GM12878 (cell line): ENCODE data around the gene C1orf21. TPM values are rescaled to one million over a fixed set of nuclear protein-coding genes. Genes with fewer than 3 reads are reported as not detected.

Source experiments
- ATAC-seq: fragments of 200-7000 bp; cut with Tn5 transposase; 3 replicates; pipeline ENCODE4 v1.9.1; 2020; ENCODE audit warnings: mild to moderate bottlenecking, moderate library complexity
- BruUV-seq: library from RNA; stranded (reverse); fragments of 400-500 nt; replicated peaks from 2 replicates; lab custom pipeline; 2021; lab: Mats Ljungman, UMichigan
- CTCF ChIA-PET: fragments of 300-600 bp; sonication (Branson Sonifier 250); formaldehyde crosslinking; extraction: SDS; loops from one replicate; lab custom pipeline; 2021; ENCODE audit warnings: inconsistent platforms; lab: Yijun Ruan, JAX
- POLR2A ChIA-PET: fragments of 350-600 bp; formaldehyde crosslinking; extraction: SDS; loops from one replicate; lab custom pipeline; 2021; ENCODE audit warnings: inconsistent platforms; lab: Charles Lee
- RAD21 ChIA-PET: fragments of 300-600 bp; sonication (Branson Sonifier 250); formaldehyde crosslinking; loops from one replicate; lab custom pipeline; 2023; ENCODE audit warnings: antibody characterized with exemption; ENCODE audit not compliant: unreplicated experiment; lab: Charles Lee
- SMC1A ChIA-PET: fragments of 300-600 bp; sonication (Branson Sonifier 250); formaldehyde crosslinking; loops from one replicate; lab custom pipeline; 2023; ENCODE audit not compliant: unreplicated experiment, uncharacterized antibody; lab: Charles Lee
- DNase-seq: peaks from one replicate; pipeline ENCODE4 v3.0.0-alpha.2; 2011; ENCODE audit warnings: low read depth, low spot score
- FAIRE-seq: peaks from 3 replicates; lab custom pipeline; 2011; peaks lifted over from hg19 to GRCh38; lab: Jason Lieb, UNC
- H2AFZ ChIP-seq: 2 replicates; pipeline ENCODE4 v1.6.0; 2011; ENCODE audit warnings: low read depth, low read length, control low read depth; ENCODE audit not compliant: control insufficient read depth
- H3K27ac ChIP-seq: 2 replicates; pipeline ENCODE4 v1.5.1; 2011; ENCODE audit warnings: control low read depth; ENCODE audit not compliant: control insufficient read depth, insufficient read depth
- H3K27me3 ChIP-seq, 2 experiments: replicated peaks in 1 of 2; 2 replicates each; pipeline versions ENCODE4 v1.6.0 to v1.6.1; 2011; ENCODE audit warnings: low read length in 1 of 2; ENCODE audit not compliant: control insufficient read depth in 2 of 2, insufficient read depth in 2 of 2
- H3K36me3 ChIP-seq, 2 experiments: 2 replicates each; pipeline ENCODE4 v1.5.1; 2011; ENCODE audit warnings: low read length in 1 of 2; ENCODE audit not compliant: control insufficient read depth in 2 of 2, insufficient read depth in 2 of 2
- H3K4me1 ChIP-seq: 2 replicates; pipeline ENCODE4 v1.6.1; 2011; ENCODE audit warnings: mild to moderate bottlenecking, low read length, moderate library complexity, mixed read lengths; ENCODE audit not compliant: control insufficient read depth, insufficient read depth
- H3K4me2 ChIP-seq: 2 replicates; pipeline ENCODE4 v1.6.0; 2011; ENCODE audit warnings: control low read depth; ENCODE audit not compliant: control insufficient read depth, insufficient read depth
- H3K4me3 ChIP-seq: fragments of 200-600 bp; sonication (generic); 2 replicates; pipeline ENCODE4 v1.5.1; 2016
- H3K79me2 ChIP-seq: 2 replicates; pipeline ENCODE4 v1.6.0; 2011; ENCODE audit warnings: low read length; ENCODE audit not compliant: control insufficient read depth, insufficient read depth
- H3K9ac ChIP-seq: 2 replicates; pipeline ENCODE4 v1.8.0; 2011; ENCODE audit warnings: low read length, control low read depth, mixed read lengths; ENCODE audit not compliant: control insufficient read depth, insufficient read depth
- H3K9me3 ChIP-seq: replicated peaks from 3 replicates; pipeline ENCODE4 v1.5.1; 2011; ENCODE audit warnings: mild to moderate bottlenecking, low read length; ENCODE audit not compliant: control insufficient read depth, insufficient read depth
- H4K20me1 ChIP-seq: 2 replicates; pipeline ENCODE4 v1.6.0; 2011; ENCODE audit not compliant: control insufficient read depth, insufficient read depth
- BCLAF1 ChIP-seq: fragments of 450-650 bp; IDR thresholded peaks from 2 replicates; pipeline ENCODE4 v1.6.1; 2017; ENCODE audit warnings: antibody characterized with exemption, mild to moderate bottlenecking, moderate library complexity
- E4F1 ChIP-seq: fragments of 450-650 bp; IDR thresholded peaks from 2 replicates; pipeline ENCODE4 v1.6.1; 2018; ENCODE audit warnings: borderline replicate concordance, mild to moderate bottlenecking; ENCODE audit not compliant: partially characterized antibody
- ESRRA ChIP-seq: IDR thresholded peaks from 2 replicates; pipeline ENCODE4 v1.6.1; 2012; ENCODE audit warnings: mild to moderate bottlenecking, low read length, improper control_type of control experiment
- ETV6 ChIP-seq, 2 experiments: fragments of 450-650 bp in 1 of 2; IDR thresholded peaks in 1 of 2; conservative IDR thresholded peaks in 1 of 2; 2 replicates each; pipeline ENCODE4 v1.6.1; 2014; ENCODE audit warnings: antibody characterized with exemption in 1 of 2, borderline replicate concordance in 1 of 2, low read depth in 1 of 2, mild to moderate bottlenecking in 1 of 2, moderate library complexity in 1 of 2
- HSF1 ChIP-seq: fragments of 150-350 bp; IDR thresholded peaks from 2 replicates; pipeline ENCODE4 v1.6.1; 2014; ENCODE audit warnings: mild to moderate bottlenecking, low read depth, low read length
- IRF4 ChIP-seq: IDR thresholded peaks from 2 replicates; pipeline ENCODE4 v1.6.1; 2011; ENCODE audit warnings: low read depth, low read length
- MAX ChIP-seq: IDR thresholded peaks from 2 replicates; pipeline ENCODE4 v1.6.1; 2012; ENCODE audit warnings: low read depth, low read length, improper control_type of control experiment
- TARDBP ChIP-seq: IDR thresholded peaks from 2 replicates; pipeline ENCODE4 v1.6.1; 2016; ENCODE audit warnings: borderline replicate concordance
- ZNF207 ChIP-seq: fragments of 450-650 bp; IDR thresholded peaks from 2 replicates; pipeline ENCODE4 v1.6.1; 2014; ENCODE audit warnings: antibody characterized with exemption, mild to moderate bottlenecking, borderline replicate concordance
- WGBS: methylation state at CpG from one replicate; pipeline ENCODE4 v1.1.6; 2016; ENCODE audit warnings: low lambda C conversion rate; ENCODE audit not compliant: insufficient replicate concordance, insufficient coverage; ENCODE audit errors: missing lambda C conversion rate; 5-methylcytosine and 5-hydroxymethylcytosine counted together
- in situ Hi-C: fragments of 300-500 bp; cut with MboI; formaldehyde crosslinking; loops from 9 replicates; pipeline ENCODE4 v1.14.3; 2018; ENCODE audit warnings: mixed read lengths
- intact Hi-C: fragments of 100-400 bp; cut with micrococcal nuclease; formaldehyde crosslinking; loops from one replicate; pipeline ENCODE4 v1.14.2; 2022; ENCODE audit not compliant: unreplicated experiment
- polyA plus RNA-seq, 11 experiments: library from polyadenylated mRNA; depleted of rRNA in 4 of 11; unstranded in 6 of 11; stranded (reverse) in 5 of 11; fragments of >200 nt; fragmentation: Nextera tagmentation in 4 of 11; fragmentation: Illumina TruSeq in 1 of 11; extraction: Ambion mirVana in 4 of 11; extraction: Trizol in 1 of 11; gene quantifications; 1 replicate in 1 of 11; 2 replicates in 10 of 11; pipeline versions ENCODE4 v1.2.1 to v1.2.3, GENCODE V29; 2011 to 2016; ENCODE audit warnings: inconsistent platforms in 2 of 11, missing spikeins in 2 of 11, low read depth in 1 of 11
- total RNA-seq, 4 experiments: library from RNA; depleted of rRNA in 3 of 4; stranded (reverse); fragments of >200 nt in 3 of 4; fragmentation: Illumina TruSeq in 1 of 4; extraction: Trizol in 1 of 4; gene quantifications; 2 replicates each; pipeline versions ENCODE4 v1.2.1 to v1.2.3, GENCODE V29; 2013 to 2021

The C1orf21 gene
- total and polyA plus RNA-seq, 10 of the 15 experiments (the other 5 are each of a cell fraction or from before 2014, with no cell fraction given): 0.03 to 1.6 (median 0.17) TPM; not detected in 3

GRCh38 chr1:184392067-184392466 is 5.2 kb downstream of the C1orf21 start:
- RAD21 ChIA-PET: no interaction called here
- CTCF ChIA-PET: interaction anchor here (0.6 kb wide), 1 partner anchor 1793 kb away, joined by 3 read pairs; no protein-coding TSS in a partner anchor
- intact Hi-C loops: no loop called here
- DNase-seq (no peak), FAIRE-seq (no peak), ATAC-seq (no peak)
- no peaks in the 10 kb centered on the region for H3K36me3 ChIP-seq
- no peak overlapping the region for H2AFZ ChIP-seq
- WGBS: 30% methylated on average over 6 of the region's 6 CpGs
- in situ Hi-C loops: no loop called here
- no peak overlapping the region for H3K27ac ChIP-seq
- no peaks in the 10 kb centered on the region for H3K9me3 ChIP-seq
- no peak overlapping the region for H3K9ac ChIP-seq
- H3K4me1 ChIP-seq: no peaks in the 10 kb centered on the region
- no peak for TF ChIP-seq HSF1
- no peak for TF ChIP-seq ZNF207
- TF ChIP-seq ETV6 (conservative IDR thresholded peaks at IDR 0.05 in 1 of 2, IDR thresholded peaks at IDR 0.05 in 1 of 2; ENCODE audit: borderline replicate concordance in 1 of 2, low read depth in 1 of 2): no peak
- TF ChIP-seq ESRRA: no peak
- TF ChIP-seq E4F1: no peak
- no peak for TF ChIP-seq MAX
- TF ChIP-seq TARDBP: no peak
- TF ChIP-seq IRF4: no peak
- TF ChIP-seq BCLAF1: no peak
- BruUV-seq: no TSS peak
- H3K4me3 ChIP-seq: no peak overlapping the region
- H3K79me2 ChIP-seq: no peaks in the 10 kb centered on the region
- H3K27me3 ChIP-seq: peaks cover 2 to 8% of the 10 kb centered on the region in 2 experiments
- no peaks in the 10 kb centered on the region for H4K20me1 ChIP-seq
- POLR2A ChIA-PET: no interaction called here
- H3K4me2 ChIP-seq: no peak overlapping the region
- SMC1A ChIA-PET: no interaction called here
